K562 (cell line): Measurements from ENCODE around the gene TTLL3. TPM values are rescaled to one million over a fixed set of nuclear protein-coding genes. Genes with fewer than 3 reads are reported as not detected.

Experiments
- ATAC-seq: fragments of 200-7000 bp; cut with Tn5 transposase; 3 replicates; pipeline ENCODE4 v1.9.1; 2020; ENCODE audit warnings: moderate library complexity
- BruUV-seq: library from RNA; stranded (reverse); fragments of 400-500 nt; replicated peaks from 2 replicates; lab custom pipeline; 2021; lab: Mats Ljungman, UMichigan
- CTCF ChIA-PET: fragments of 300-600 bp; formaldehyde crosslinking; extraction: SDS; loops from one replicate; lab custom pipeline; 2021; ENCODE audit warnings: low intra/inter-chr PET ratio; lab: Yijun Ruan, JAX
- POLR2A ChIA-PET: fragments of 300-600, 350-650 bp; sonication (Branson Sonifier 250); formaldehyde crosslinking; extraction: SDS; loops from one replicate; lab custom pipeline; 2021; ENCODE audit warnings: antibody characterized with exemption, inconsistent platforms; lab: Yijun Ruan, JAX
- DNase-seq, 4 experiments: peaks; one replicate each; pipeline versions ENCODE4 v3.0.0 to v3.0.0-alpha.2; 2011 to 2018; ENCODE audit warnings: low spot score in 3 of 4, mixed read lengths in 3 of 4; ENCODE audit errors: extremely low read depth in 1 of 4
- FAIRE-seq: peaks from 2 replicates; lab custom pipeline; 2011; peaks lifted over from hg19 to GRCh38; lab: Jason Lieb, UNC
- H2AFZ ChIP-seq: 2 replicates; pipeline ENCODE4 v1.6.0; 2011; ENCODE audit warnings: low read depth, low read length, control low read depth, inconsistent platforms
- H3K27ac ChIP-seq: fragments of 200-600 bp; 3 replicates; pipeline ENCODE4 v1.8.0; 2011; ENCODE audit warnings: low read depth, mild to moderate bottlenecking, control low read depth, inconsistent platforms, low read length, moderate library complexity, mixed read lengths; ENCODE audit errors: extremely low read depth
- H3K27me3 ChIP-seq, 2 experiments: fragments of 300-600 bp in 1 of 2; 2 replicates in 1 of 2; 3 replicates in 1 of 2; pipeline versions ENCODE4 v1.6.0 to v1.8.0; 2011; ENCODE audit warnings: inconsistent platforms in 2 of 2, low read length in 2 of 2, mild to moderate bottlenecking in 1 of 2, mixed read lengths in 1 of 2, moderate library complexity in 1 of 2; ENCODE audit not compliant: control insufficient read depth in 2 of 2, insufficient read depth in 2 of 2
- H3K36me3 ChIP-seq: fragments of 300-600 bp; 3 replicates; pipeline ENCODE4 v1.8.0; 2011; ENCODE audit warnings: mild to moderate bottlenecking, low read length, inconsistent platforms; ENCODE audit not compliant: control insufficient read depth, insufficient read depth
- H3K4me1 ChIP-seq, 2 experiments: fragments of 200-600 bp in 1 of 2; replicated peaks in 1 of 2; 2 replicates in 1 of 2; 3 replicates in 1 of 2; pipeline versions ENCODE4 v1.5.1 to v1.8.0; 2011; ENCODE audit warnings: inconsistent platforms in 2 of 2, low read length in 2 of 2, mild to moderate bottlenecking in 1 of 2, mixed read lengths in 1 of 2, moderate library complexity in 1 of 2; ENCODE audit not compliant: control insufficient read depth in 2 of 2, insufficient read depth in 2 of 2
- H3K4me2 ChIP-seq: 2 replicates; pipeline ENCODE4 v1.6.1; 2011; ENCODE audit warnings: low read length, control low read depth, inconsistent platforms, mixed read lengths; ENCODE audit not compliant: insufficient read depth
- H3K4me3 ChIP-seq: fragments of 200-600 bp; sonication (generic), shearing (Covaris generic); 2 replicates; pipeline ENCODE4 v1.5.1; 2016; ENCODE audit warnings: control low read depth, inconsistent platforms
- H3K79me2 ChIP-seq: fragments of 200-600 bp; 3 replicates; pipeline ENCODE4 v1.8.0; 2011; ENCODE audit warnings: low read length, inconsistent platforms; ENCODE audit not compliant: control insufficient read depth, insufficient read depth
- H3K9ac ChIP-seq, 2 experiments: 2 replicates each; pipeline versions ENCODE4 v1.6.0 to v1.6.1; 2011; ENCODE audit warnings: low read depth in 2 of 2, low read length in 2 of 2, control low read depth in 1 of 2, inconsistent platforms in 1 of 2, mild to moderate bottlenecking in 1 of 2, mixed read lengths in 1 of 2; ENCODE audit not compliant: insufficient read depth in 1 of 2
- H3K9me1 ChIP-seq: one replicate; pipeline ENCODE4 v1.6.0; 2011; ENCODE audit warnings: inconsistent platforms, mild to moderate bottlenecking, low read length, moderate library complexity; ENCODE audit not compliant: control insufficient read depth, insufficient read depth
- H3K9me3 ChIP-seq: replicated peaks from 2 replicates; pipeline ENCODE4 v1.5.1; 2011; ENCODE audit warnings: low read depth, low read length, inconsistent platforms; ENCODE audit not compliant: control insufficient read depth, insufficient read depth
- H4K20me1 ChIP-seq: replicated peaks from 2 replicates; pipeline ENCODE4 v1.6.1; 2011; ENCODE audit warnings: low read length, inconsistent platforms, mixed read lengths; ENCODE audit not compliant: control insufficient read depth, insufficient read depth
- ADNP ChIP-seq: fragments of 200-800 bp; sonication (Bioruptor generic); IDR thresholded peaks from 2 replicates; pipeline ENCODE4 v1.6.1; 2016; ENCODE audit warnings: missing genetic modification characterization, missing compliant biosample characterization
- E2F3 ChIP-seq: fragments of 250-450 bp; sonication (Bioruptor Pico); IDR thresholded peaks from 2 replicates; pipeline ENCODE4 v1.4.0; 2020; ENCODE audit warnings: mild to moderate bottlenecking
- ESRRB ChIP-seq: fragments of 250-450 bp; sonication (Bioruptor Pico); IDR thresholded peaks from 2 replicates; pipeline ENCODE4 v1.5.0; 2020; ENCODE audit warnings: mild to moderate bottlenecking, moderate library complexity, borderline replicate concordance
- MAFG ChIP-seq: fragments of 450-650 bp; conservative IDR thresholded peaks from 2 replicates; pipeline ENCODE4 v1.6.1; 2016; ENCODE audit warnings: missing genetic modification characterization, missing compliant biosample characterization
- NONO ChIP-seq, 2 experiments: fragments of 200-400 bp in 1 of 2; fragments of 450-650 bp in 1 of 2; formaldehyde crosslinking in 1 of 2; IDR thresholded peaks; 2 replicates each; pipeline ENCODE4 v1.6.1; 2017; ENCODE audit warnings: low read depth in 2 of 2, mild to moderate bottlenecking in 2 of 2, moderate library complexity in 2 of 2, low read length in 1 of 2
- RB1 ChIP-seq: fragments of 450-650 bp; IDR thresholded peaks from 2 replicates; pipeline ENCODE4 v1.6.1; 2017; ENCODE audit warnings: low read depth, mild to moderate bottlenecking
- SMARCB1 ChIP-seq: IDR thresholded peaks from 2 replicates; pipeline ENCODE4 v1.6.1; 2011; ENCODE audit warnings: improper control_type of control experiment, low read depth; ENCODE audit not compliant: insufficient read length
- SNRNP70 ChIP-seq: fragments of 200-400 bp; formaldehyde crosslinking; optimal IDR thresholded peaks from 2 replicates; pipeline ENCODE3; 2017; ENCODE audit warnings: low read depth, low read length
- WHSC1 ChIP-seq: IDR thresholded peaks from one replicate; pipeline ENCODE4 v1.6.1; 2012; ENCODE audit warnings: low read length, control low read depth, inconsistent platforms
- ZC3H4 ChIP-seq: sonication (generic); formaldehyde crosslinking; IDR thresholded peaks from 2 replicates; pipeline ENCODE4 v1.9.0; 2021; ENCODE audit warnings: missing genetic modification reagents, borderline replicate concordance
- ZNF695 ChIP-seq: fragments of 450-650 bp; formaldehyde crosslinking; IDR thresholded peaks from 2 replicates; pipeline ENCODE4 v1.4.0; 2020; ENCODE audit warnings: mild to moderate bottlenecking, moderate library complexity
- WGBS: fragments of 100-300 bp; shearing (Covaris generic); methylation state at CpG from one replicate; pipeline ENCODE4 v1.1.6; 2016; ENCODE audit warnings: low coverage, mixed read lengths; ENCODE audit not compliant: insufficient coverage; ENCODE audit errors: missing lambda C conversion rate; 5-methylcytosine and 5-hydroxymethylcytosine counted together
- in situ Hi-C: fragments of 300-500 bp; cut with MboI; formaldehyde crosslinking; loops from 4 replicates; pipeline ENCODE4 v1.15.0; 2018; ENCODE audit warnings: inconsistent platforms, mixed read lengths
- intact Hi-C: fragments of 100-400 bp; cut with micrococcal nuclease; formaldehyde crosslinking; loops from 2 replicates; pipeline ENCODE4 v1.14.2; 2022
- polyA plus RNA-seq, 8 experiments: library from polyadenylated mRNA; depleted of rRNA in 4 of 8; stranded (reverse) in 5 of 8; unstranded in 3 of 8; fragments of >200 nt; fragmentation: Nextera tagmentation in 2 of 8; fragmentation: Illumina TruSeq in 1 of 8; extraction: Ambion mirVana in 2 of 8; extraction: Trizol in 1 of 8; gene quantifications; 2 replicates each; pipeline versions ENCODE4 v1.2.1 to v1.2.3, GENCODE V29; 2011 to 2014; ENCODE audit warnings: inconsistent platforms in 1 of 8, missing spikeins in 1 of 8
- total RNA-seq, 7 experiments: library from RNA; depleted of rRNA in 6 of 7; stranded (reverse); fragments of >200 nt in 6 of 7; fragmentation: Illumina TruSeq in 2 of 7; extraction: Trizol in 2 of 7; gene quantifications; 2 replicates each; pipeline versions ENCODE4 v1.2.1 to v1.2.3, GENCODE V29; 2011 to 2021; ENCODE audit warnings: low replicate concordance in 1 of 7
- TF ChIP-seq, protein P1 (sequence below), 2 experiments: fragments of 450-650 bp; conservative IDR thresholded peaks; 2 replicates each; pipeline ENCODE4 v1.6.1; 2017; ENCODE audit warnings: mild to moderate bottlenecking in 2 of 2, moderate library complexity in 2 of 2

TTLL3 gene
- total and polyA plus RNA-seq, 9 of the 15 experiments (the other 6 are each of a cell fraction or from before 2014, with no cell fraction given) = 8.9 to 106 (median 33.2) TPM

GRCh38 chr3:9781551-9781950 is 28.5 kb upstream of the TTLL3 start:
- Histone ChIP-seq H3K27ac (no peak overlapping the region), H3K79me2 (no peaks in the 10 kb centered on the region)
- no peak for TF ChIP-seq ADNP (tag)
- TF ChIP-seq MAFG (tag) = no peak
- TF ChIP-seq ESRRB (CRISPR knock-in tag) = no peak
- TF ChIP-seq WHSC1 = no peak
- no peak for TF ChIP-seq SMARCB1
- TF ChIP-seq, protein P1, sequence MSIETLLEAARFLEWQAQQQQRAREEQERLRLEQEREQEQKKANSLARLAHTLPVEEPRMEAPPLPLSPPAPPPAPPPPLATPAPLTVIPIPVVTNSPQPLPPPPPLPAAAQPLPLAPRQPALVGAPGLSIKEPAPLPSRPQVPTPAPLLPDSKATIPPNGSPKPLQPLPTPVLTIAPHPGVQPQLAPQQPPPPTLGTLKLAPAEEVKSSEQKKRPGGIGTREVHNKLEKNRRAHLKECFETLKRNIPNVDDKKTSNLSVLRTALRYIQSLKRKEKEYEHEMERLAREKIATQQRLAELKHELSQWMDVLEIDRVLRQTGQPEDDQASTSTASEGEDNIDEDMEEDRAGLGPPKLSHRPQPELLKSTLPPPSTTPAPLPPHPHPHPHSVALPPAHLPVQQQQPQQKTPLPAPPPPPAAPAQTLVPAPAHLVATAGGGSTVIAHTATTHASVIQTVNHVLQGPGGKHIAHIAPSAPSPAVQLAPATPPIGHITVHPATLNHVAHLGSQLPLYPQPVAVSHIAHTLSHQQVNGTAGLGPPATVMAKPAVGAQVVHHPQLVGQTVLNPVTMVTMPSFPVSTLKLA (conservative IDR thresholded peaks at IDR 0.05) = no peak
- TF ChIP-seq SNRNP70 = no peak
- no peak for TF ChIP-seq E2F3
- no peak for TF ChIP-seq ZC3H4
- no peak for TF ChIP-seq RB1
- TF ChIP-seq NONO (IDR thresholded peaks at IDR 0.05; ENCODE audit: low read depth in 2 of 2, low read length in 1 of 2) = no peak
- no peak for TF ChIP-seq ZNF695 (CRISPR knock-in tag)
- TF ChIP-seq, all 486 proteins: peak for 0
- H3K27me3 ChIP-seq = no peaks in the 10 kb centered on the region
- peaks cover 28 to 30% of the 10 kb centered on the region in 2 experiments for H3K4me1 ChIP-seq
- FAIRE-seq (no peak), DNase-seq (no peak), ATAC-seq (no peak)
- intact Hi-C loops = loop anchor here (5.0 kb wide), 1 partner anchor 151 kb away; the partner anchor contains the start of gene CRELD1
- POLR2A ChIA-PET = interaction anchor here (0.8 to 3.1 kb wide), 7 partner anchors 8 to 50 kb away, joined by 3 to 21 read pairs (median 6); partner anchors contain the start of genes ARPC4, BRPF1 and OGG1
- H3K4me2 ChIP-seq = no peak overlapping the region
- no peaks in the 10 kb centered on the region for H3K9me1 ChIP-seq
- no peaks in the 10 kb centered on the region for H3K9me3 ChIP-seq
- in situ Hi-C loops = no loop called here
- CTCF ChIA-PET = no interaction called here
- 76% methylated on average over 1 of the region's 1 CpG for WGBS
- no TSS peak for BruUV-seq
- H3K4me3 ChIP-seq = no peak overlapping the region
- H4K20me1 ChIP-seq = no peaks in the 10 kb centered on the region
- H2AFZ ChIP-seq = no peak overlapping the region
- H3K9ac ChIP-seq = peak overlapping the region in 1 of 2 experiments; percentile 35; a peak in 1 of 4 replicates
- H3K36me3 ChIP-seq = peaks cover 52% of the 10 kb centered on the region
